Loucy (cell line): Measurements from ENCODE around the gene FARS2.

Experiments
- H2AFZ ChIP-seq: fragments of 200-600 bp; sonication (generic); 2 replicates; pipeline ENCODE4 v1.6.0; 2016; ENCODE audit warnings: antibody characterized with exemption, mild to moderate bottlenecking, low read length, moderate library complexity
- H3F3A ChIP-seq: fragments of 200-600 bp; 2 replicates; pipeline ENCODE4 v1.6.0; 2016; ENCODE audit warnings: antibody characterized with exemption, low read depth, mild to moderate bottlenecking
- H3K27me3 ChIP-seq: fragments of 200-600 bp; sonication (generic); 2 replicates; pipeline ENCODE4 v1.6.1; 2014; ENCODE audit warnings: low read length, mild to moderate bottlenecking; ENCODE audit not compliant: insufficient read depth, poor library complexity, severe bottlenecking
- H3K36me3 ChIP-seq: fragments of 200-600 bp; sonication (generic); 2 replicates; pipeline ENCODE4 v1.6.1; 2016; ENCODE audit warnings: low read length; ENCODE audit not compliant: insufficient read depth
- H3K4me1 ChIP-seq: fragments of 200-600 bp; sonication (generic); 2 replicates; pipeline ENCODE4 v1.5.1; 2014; ENCODE audit warnings: low read length, mild to moderate bottlenecking; ENCODE audit not compliant: insufficient read depth, poor library complexity, severe bottlenecking
- H3K4me2 ChIP-seq: fragments of 200-600 bp; sonication (generic); 2 replicates; pipeline ENCODE4 v1.6.0; 2014; ENCODE audit warnings: antibody characterized with exemption, low read length, low read depth, mild to moderate bottlenecking; ENCODE audit not compliant: poor library complexity, severe bottlenecking
- H3K4me3 ChIP-seq: fragments of 200-600 bp; sonication (generic); 2 replicates; pipeline ENCODE4 v1.5.1; 2014; ENCODE audit warnings: low read length, mild to moderate bottlenecking, mixed read lengths; ENCODE audit not compliant: poor library complexity, severe bottlenecking
- H3K79me2 ChIP-seq: fragments of 200-600 bp; sonication (generic); 2 replicates; pipeline ENCODE4 v1.6.1; 2014; ENCODE audit warnings: low read length; ENCODE audit not compliant: insufficient read depth
- H3K9ac ChIP-seq: fragments of 200-600 bp; sonication (generic); 2 replicates; pipeline ENCODE4 v1.6.0; 2014; ENCODE audit warnings: mild to moderate bottlenecking, low read depth, low read length, moderate library complexity; ENCODE audit not compliant: poor library complexity, severe bottlenecking
- H3K9me2 ChIP-seq: fragments of 200-600 bp; sonication (generic); replicated peaks from 2 replicates; pipeline ENCODE4 v1.6.1; 2016; ENCODE audit warnings: low read depth, low read length, mixed read lengths
- H3K9me3 ChIP-seq: fragments of 200-600 bp; sonication (generic); 2 replicates; pipeline ENCODE4 v1.6.1; 2014; ENCODE audit warnings: mild to moderate bottlenecking, antibody characterized with exemption, low read length, low read depth; ENCODE audit not compliant: insufficient read depth
- H4K20me1 ChIP-seq: fragments of 200-600 bp; sonication (generic); 2 replicates; pipeline ENCODE4 v1.6.0; 2014; ENCODE audit warnings: antibody characterized with exemption, low read length, mild to moderate bottlenecking; ENCODE audit not compliant: insufficient read depth, poor library complexity, severe bottlenecking
- EZH2phosphoT487 ChIP-seq: fragments of 200-600 bp; IDR thresholded peaks from 2 replicates; pipeline ENCODE4 v1.6.1; 2018; ENCODE audit warnings: antibody characterized with exemption, mild to moderate bottlenecking, moderate library complexity, borderline replicate concordance
- TF ChIP-seq, protein P1 (sequence below): fragments of 200-600 bp; sonication (generic); conservative IDR thresholded peaks from 2 replicates; pipeline ENCODE4 v1.5.1; 2014; ENCODE audit warnings: mild to moderate bottlenecking, antibody characterized with exemption, low read length

Gene FARS2

DNA sequence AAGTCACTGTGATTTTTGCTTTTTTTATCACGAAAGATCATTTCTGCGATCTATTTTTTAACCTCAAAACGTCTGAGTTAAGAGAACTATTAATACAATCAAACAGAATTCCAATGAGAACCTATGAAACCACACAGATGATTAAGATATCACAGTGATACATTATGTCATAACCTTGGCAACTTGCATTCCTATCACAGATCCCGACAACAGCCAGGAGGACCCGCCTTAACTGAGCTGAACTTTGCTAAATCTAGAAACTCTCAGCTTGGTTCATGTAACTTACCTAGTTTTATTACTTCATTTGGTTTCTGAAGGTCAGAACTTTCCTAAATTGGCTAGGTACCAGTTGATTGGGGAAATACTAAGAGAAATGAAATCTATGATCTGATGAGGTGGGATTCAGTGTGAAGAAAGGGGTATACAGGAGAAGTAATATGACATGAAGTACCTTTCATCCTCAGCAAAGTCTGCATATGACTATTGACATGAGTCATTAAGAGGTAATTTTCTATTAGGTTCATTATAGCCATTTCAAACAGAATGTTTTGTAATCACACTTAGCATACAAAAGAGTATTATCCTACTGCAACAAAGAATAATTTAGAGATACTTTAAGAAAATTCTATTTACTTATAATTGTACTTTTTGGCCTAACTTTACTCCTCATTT, 11.7 kb upstream of the FARS2 start:
- Histone ChIP-seq H3K9me3 (no peaks in the 10 kb centered on the region), H3F3A (no peaks in the 10 kb centered on the region), H3K4me3 (no peak overlapping the region), H3K27me3 (no peaks in the 10 kb centered on the region), H3K4me1 (no peaks in the 10 kb centered on the region), H3K4me2 (no peak overlapping the region), H2AFZ (no peak overlapping the region), H3K9me2 (no peaks in the 10 kb centered on the region), H4K20me1 (no peaks in the 10 kb centered on the region), H3K9ac (no peak overlapping the region), H3K79me2 (no peaks in the 10 kb centered on the region), H3K36me3 (no peaks in the 10 kb centered on the region)
- no peak for TF ChIP-seq EZH2phosphoT487

DNA sequence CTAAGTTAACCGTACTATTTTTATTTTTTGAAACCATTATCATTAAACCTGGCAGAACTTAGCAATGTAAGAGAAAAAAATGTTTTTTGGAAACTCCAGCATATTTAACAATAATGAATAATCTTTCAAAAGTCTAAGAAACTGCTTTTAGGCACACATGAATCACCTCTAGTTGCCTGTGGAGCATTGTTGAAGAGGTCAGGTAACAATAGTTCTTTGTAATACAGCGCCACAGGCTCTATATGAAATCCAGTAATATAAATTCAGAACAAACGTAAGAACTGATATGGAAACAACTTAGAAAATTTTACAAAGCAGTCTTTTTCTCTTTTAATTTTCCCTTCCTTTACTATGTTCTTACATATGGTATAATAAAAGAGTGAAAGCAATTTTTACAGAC, 10.9 kb upstream of the FARS2 start:
- H3K4me3 ChIP-seq: no peak overlapping the region
- no peaks in the 10 kb centered on the region for H3K9me2 ChIP-seq
- no peak overlapping the region for H3K4me2 ChIP-seq
- no peaks in the 10 kb centered on the region for H3K27me3 ChIP-seq
- H3F3A ChIP-seq: no peaks in the 10 kb centered on the region
- no peaks in the 10 kb centered on the region for H3K4me1 ChIP-seq
- H4K20me1 ChIP-seq: no peaks in the 10 kb centered on the region
- no peaks in the 10 kb centered on the region for H3K36me3 ChIP-seq
- H3K79me2 ChIP-seq: no peaks in the 10 kb centered on the region
- no peak for TF ChIP-seq EZH2phosphoT487
- TF ChIP-seq, protein P1, sequence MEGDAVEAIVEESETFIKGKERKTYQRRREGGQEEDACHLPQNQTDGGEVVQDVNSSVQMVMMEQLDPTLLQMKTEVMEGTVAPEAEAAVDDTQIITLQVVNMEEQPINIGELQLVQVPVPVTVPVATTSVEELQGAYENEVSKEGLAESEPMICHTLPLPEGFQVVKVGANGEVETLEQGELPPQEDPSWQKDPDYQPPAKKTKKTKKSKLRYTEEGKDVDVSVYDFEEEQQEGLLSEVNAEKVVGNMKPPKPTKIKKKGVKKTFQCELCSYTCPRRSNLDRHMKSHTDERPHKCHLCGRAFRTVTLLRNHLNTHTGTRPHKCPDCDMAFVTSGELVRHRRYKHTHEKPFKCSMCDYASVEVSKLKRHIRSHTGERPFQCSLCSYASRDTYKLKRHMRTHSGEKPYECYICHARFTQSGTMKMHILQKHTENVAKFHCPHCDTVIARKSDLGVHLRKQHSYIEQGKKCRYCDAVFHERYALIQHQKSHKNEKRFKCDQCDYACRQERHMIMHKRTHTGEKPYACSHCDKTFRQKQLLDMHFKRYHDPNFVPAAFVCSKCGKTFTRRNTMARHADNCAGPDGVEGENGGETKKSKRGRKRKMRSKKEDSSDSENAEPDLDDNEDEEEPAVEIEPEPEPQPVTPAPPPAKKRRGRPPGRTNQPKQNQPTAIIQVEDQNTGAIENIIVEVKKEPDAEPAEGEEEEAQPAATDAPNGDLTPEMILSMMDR: no peak
- no peak overlapping the region for H3K9ac ChIP-seq
- H3K9me3 ChIP-seq: no peaks in the 10 kb centered on the region
- H2AFZ ChIP-seq: no peak overlapping the region

DNA sequence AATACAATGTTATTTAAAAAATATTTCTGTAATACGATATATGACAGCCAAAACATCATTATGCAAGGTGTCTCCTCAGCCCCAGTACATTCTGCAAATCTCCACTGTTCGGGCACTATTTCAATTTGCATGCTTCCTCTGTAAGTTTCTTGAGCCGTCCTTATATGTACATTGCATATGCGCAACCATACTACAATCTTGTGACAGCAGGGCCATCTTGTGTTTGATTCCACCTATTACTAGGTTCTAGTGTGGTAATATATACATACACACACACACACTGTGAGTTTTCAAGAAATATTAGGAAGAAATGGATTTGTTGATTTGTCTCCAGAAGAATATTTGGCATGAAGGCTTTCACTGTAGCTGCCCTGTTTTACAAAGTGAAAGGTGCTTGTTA, 10.4 kb upstream of the FARS2 start:
- Histone ChIP-seq H3K9me2 (no peaks in the 10 kb centered on the region), H3K36me3 (no peaks in the 10 kb centered on the region), H3F3A (no peaks in the 10 kb centered on the region), H3K9me3 (no peaks in the 10 kb centered on the region), H3K4me1 (no peaks in the 10 kb centered on the region), H3K9ac (no peak overlapping the region), H2AFZ (no peak overlapping the region), H3K4me2 (no peak overlapping the region), H4K20me1 (no peaks in the 10 kb centered on the region), H3K27me3 (no peaks in the 10 kb centered on the region), H3K79me2 (no peaks in the 10 kb centered on the region), H3K4me3 (no peak overlapping the region)
- no peak for TF ChIP-seq EZH2phosphoT487
- TF ChIP-seq, protein P1: no peak

DNA sequence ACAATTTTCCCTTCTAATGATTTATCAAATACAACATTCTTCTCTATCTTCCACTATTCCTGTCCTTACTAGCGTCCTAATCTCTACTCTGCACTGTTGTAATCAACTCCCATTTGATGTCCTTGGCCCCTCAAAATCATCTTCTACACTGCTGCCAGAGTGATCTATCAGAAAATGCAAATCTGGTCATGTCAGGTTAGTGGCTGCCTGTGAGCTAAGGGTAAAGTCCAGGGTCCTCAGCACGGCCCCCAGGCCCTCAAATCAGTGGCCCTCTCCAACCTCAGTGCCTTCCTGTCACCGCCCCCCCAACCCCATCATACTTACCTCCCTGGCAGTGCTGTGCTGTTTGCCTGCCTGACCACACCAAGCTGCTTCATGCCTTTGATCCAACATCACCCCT, 4.4 kb upstream of the FARS2 start:
- peaks cover 20% of the 10 kb centered on the region for H3K79me2 ChIP-seq
- no peaks in the 10 kb centered on the region for H4K20me1 ChIP-seq
- H3K9me3 ChIP-seq: no peaks in the 10 kb centered on the region
- no peaks in the 10 kb centered on the region for H3K27me3 ChIP-seq
- peaks cover 12% of the 10 kb centered on the region for H3K4me1 ChIP-seq
- no peak overlapping the region for H3K4me2 ChIP-seq
- no peaks in the 10 kb centered on the region for H3K9me2 ChIP-seq
- TF ChIP-seq, protein P1: no peak
- TF ChIP-seq EZH2phosphoT487: no peak
- no peaks in the 10 kb centered on the region for H3K36me3 ChIP-seq
- H3K9ac ChIP-seq: no peak overlapping the region
- H3F3A ChIP-seq: no peaks in the 10 kb centered on the region
- no peak overlapping the region for H2AFZ ChIP-seq
- no peak overlapping the region for H3K4me3 ChIP-seq
